HepG2 (cell line): Measurements from ENCODE around the gene CCT6A. TPM values are rescaled to one million over a fixed set of nuclear protein-coding genes. Genes with fewer than 3 reads are reported as not detected.

ENCODE experiments used
- CBFB ChIP-seq: sonication (generic); formaldehyde crosslinking; IDR thresholded peaks from 2 replicates; pipeline ENCODE4 v1.4.0; 2020; ENCODE audit warnings: missing genetic modification reagents
- HDAC6 ChIP-seq: fragments of 200-600 bp; sonication (generic); IDR thresholded peaks from 2 replicates; pipeline ENCODE4 v1.7.0; 2017; ENCODE audit warnings: mild to moderate bottlenecking, antibody characterized with exemption, low read length, low read depth
- LBX2 ChIP-seq: sonication (generic); formaldehyde crosslinking; IDR thresholded peaks from 2 replicates; pipeline ENCODE4 v1.5.0; 2020; ENCODE audit warnings: missing genetic modification reagents, mild to moderate bottlenecking, borderline replicate concordance
- MXD1 ChIP-seq: sonication (generic); formaldehyde crosslinking; IDR thresholded peaks from 2 replicates; pipeline ENCODE4 v1.4.0; 2020; ENCODE audit warnings: mild to moderate bottlenecking, missing genetic modification reagents
- PAX8 ChIP-seq: sonication (generic); formaldehyde crosslinking; IDR thresholded peaks from 2 replicates; pipeline ENCODE4 v1.8.0; 2022; ENCODE audit warnings: mild to moderate bottlenecking, missing genetic modification reagents, borderline replicate concordance
- POLR2AphosphoS5 ChIP-seq: IDR thresholded peaks from 2 replicates; pipeline ENCODE4 v1.6.1; 2012; ENCODE audit warnings: low read depth, low read length
- RARA ChIP-seq: IDR thresholded peaks from 2 replicates; pipeline ENCODE4 v1.6.1; 2016; ENCODE audit warnings: missing genetic modification reagents, missing compliant biosample characterization
- STAT6 ChIP-seq: sonication (generic); formaldehyde crosslinking; IDR thresholded peaks from 2 replicates; pipeline ENCODE4 v1.4.0; 2020; ENCODE audit warnings: missing genetic modification reagents, mild to moderate bottlenecking, borderline replicate concordance
- ZBED4 ChIP-seq: sonication (generic); formaldehyde crosslinking; IDR thresholded peaks from 2 replicates; pipeline ENCODE4 v1.4.0; 2020; ENCODE audit warnings: missing genetic modification reagents, borderline replicate concordance
- ZBTB38 ChIP-seq: sonication (generic); formaldehyde crosslinking; IDR thresholded peaks from 2 replicates; pipeline ENCODE4 v1.5.1; 2020; ENCODE audit warnings: mild to moderate bottlenecking, missing genetic modification reagents
- ZHX2 ChIP-seq, 2 experiments: sonication (generic) in 1 of 2; formaldehyde crosslinking in 1 of 2; IDR thresholded peaks; 2 replicates each; pipeline versions ENCODE4 v1.6.1 to v1.9.0; 2014 to 2022; ENCODE audit warnings: antibody characterized with exemption in 1 of 2, borderline replicate concordance in 1 of 2, inconsistent platforms in 1 of 2, low read depth in 1 of 2, missing genetic modification reagents in 1 of 2
- ZNF740 ChIP-seq: sonication (generic); formaldehyde crosslinking; IDR thresholded peaks from 2 replicates; pipeline ENCODE4 v1.4.0; 2020; ENCODE audit warnings: missing genetic modification reagents
- polyA plus RNA-seq, 8 experiments: library from polyadenylated mRNA; depleted of rRNA in 3 of 8; stranded (reverse) in 7 of 8; unstranded in 1 of 8; fragments of >200 nt; fragmentation: Illumina TruSeq in 4 of 8; extraction: Trizol in 4 of 8; gene quantifications; 2 replicates each; pipeline versions ENCODE4 v1.2.1 to v1.2.3, GENCODE V29; 2011 to 2016; ENCODE audit warnings: low read depth in 4 of 8, missing spikeins in 1 of 8, mixed read lengths in 1 of 8; ENCODE audit not compliant: insufficient read depth in 1 of 8
- total RNA-seq, 5 experiments: library from RNA; depleted of rRNA; stranded (reverse); fragments of >200 nt; fragmentation: Illumina TruSeq; extraction: Trizol; gene quantifications; 2 replicates each; pipeline ENCODE4 v1.2.3, GENCODE V29; 2016; ENCODE audit warnings: low read depth in 1 of 5

CCT6A gene
- total and polyA plus RNA-seq, 2 of the 13 experiments (the other 11 are each of a cell fraction or from before 2014, with no cell fraction given): 219 to 292 TPM

GRCh38 chr7:56106108-56107073 lies 54.8 kb downstream of the CCT6A start, which contains the start of gene CHCHD2 (continued):
- TF ChIP-seq CBFB (CRISPR knock-in tag): peak; percentile 95
- TF ChIP-seq LBX2 (CRISPR knock-in tag): peak; percentile 84; the same call in 1 of the 2 replicates
- TF ChIP-seq STAT6 (CRISPR knock-in tag): no peak
- peak; percentile 82; the same call in 1 of the 2 replicates for TF ChIP-seq MXD1 (CRISPR knock-in tag)
- TF ChIP-seq ZBTB38: peak; percentile 67; the same call in 1 of the 2 replicates
- no peak for TF ChIP-seq ZNF740 (CRISPR knock-in tag)
- no peak; the same call in 1 of the 2 replicates for TF ChIP-seq RARA (CRISPR knock-in tag)
- no peak for TF ChIP-seq ZBED4 (CRISPR knock-in tag)
- no peak for TF ChIP-seq PAX8 (CRISPR knock-in tag)
- TF ChIP-seq HDAC6: no peak
- peak; percentile 76 for TF ChIP-seq POLR2AphosphoS5
- peak; percentile 59; the same call in 1 of the 2 replicates for TF ChIP-seq ZHX2 (IDR thresholded peaks at IDR 0.05; ENCODE audit: low read depth)
- no peak for TF ChIP-seq ZHX2 (CRISPR knock-in tag; IDR thresholded peaks at IDR 0.05; ENCODE audit: borderline replicate concordance)
